Measurements from ENCODE around the gene RASAL3.

DNA sequence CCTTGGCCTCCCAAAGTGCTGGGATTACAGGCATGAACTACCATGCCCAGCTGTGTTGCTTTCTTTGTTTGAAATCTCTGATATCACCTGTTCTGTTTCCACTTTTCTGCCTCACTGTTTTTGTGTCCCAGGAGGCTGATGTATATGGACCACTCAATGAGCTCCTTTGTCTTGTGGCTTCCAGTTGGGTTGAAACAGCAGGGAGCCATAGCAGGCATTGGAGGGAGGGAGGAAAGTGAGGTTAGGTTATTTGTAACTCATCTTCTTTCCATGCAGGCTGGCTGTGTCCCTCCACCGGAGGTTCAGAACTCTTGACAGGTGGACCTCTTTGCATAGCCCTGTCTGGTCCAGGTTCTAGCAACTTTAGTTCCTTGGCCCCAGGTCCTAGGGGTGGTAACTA is 37.9 kb upstream of the RASAL3 start:
- TF ChIP-seq, protein P1, sequence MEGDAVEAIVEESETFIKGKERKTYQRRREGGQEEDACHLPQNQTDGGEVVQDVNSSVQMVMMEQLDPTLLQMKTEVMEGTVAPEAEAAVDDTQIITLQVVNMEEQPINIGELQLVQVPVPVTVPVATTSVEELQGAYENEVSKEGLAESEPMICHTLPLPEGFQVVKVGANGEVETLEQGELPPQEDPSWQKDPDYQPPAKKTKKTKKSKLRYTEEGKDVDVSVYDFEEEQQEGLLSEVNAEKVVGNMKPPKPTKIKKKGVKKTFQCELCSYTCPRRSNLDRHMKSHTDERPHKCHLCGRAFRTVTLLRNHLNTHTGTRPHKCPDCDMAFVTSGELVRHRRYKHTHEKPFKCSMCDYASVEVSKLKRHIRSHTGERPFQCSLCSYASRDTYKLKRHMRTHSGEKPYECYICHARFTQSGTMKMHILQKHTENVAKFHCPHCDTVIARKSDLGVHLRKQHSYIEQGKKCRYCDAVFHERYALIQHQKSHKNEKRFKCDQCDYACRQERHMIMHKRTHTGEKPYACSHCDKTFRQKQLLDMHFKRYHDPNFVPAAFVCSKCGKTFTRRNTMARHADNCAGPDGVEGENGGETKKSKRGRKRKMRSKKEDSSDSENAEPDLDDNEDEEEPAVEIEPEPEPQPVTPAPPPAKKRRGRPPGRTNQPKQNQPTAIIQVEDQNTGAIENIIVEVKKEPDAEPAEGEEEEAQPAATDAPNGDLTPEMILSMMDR (IDR thresholded peaks at IDR 0.05; ENCODE audit: low read depth, low read length, missing input control): no peak
- TF ChIP-seq, protein P2, sequence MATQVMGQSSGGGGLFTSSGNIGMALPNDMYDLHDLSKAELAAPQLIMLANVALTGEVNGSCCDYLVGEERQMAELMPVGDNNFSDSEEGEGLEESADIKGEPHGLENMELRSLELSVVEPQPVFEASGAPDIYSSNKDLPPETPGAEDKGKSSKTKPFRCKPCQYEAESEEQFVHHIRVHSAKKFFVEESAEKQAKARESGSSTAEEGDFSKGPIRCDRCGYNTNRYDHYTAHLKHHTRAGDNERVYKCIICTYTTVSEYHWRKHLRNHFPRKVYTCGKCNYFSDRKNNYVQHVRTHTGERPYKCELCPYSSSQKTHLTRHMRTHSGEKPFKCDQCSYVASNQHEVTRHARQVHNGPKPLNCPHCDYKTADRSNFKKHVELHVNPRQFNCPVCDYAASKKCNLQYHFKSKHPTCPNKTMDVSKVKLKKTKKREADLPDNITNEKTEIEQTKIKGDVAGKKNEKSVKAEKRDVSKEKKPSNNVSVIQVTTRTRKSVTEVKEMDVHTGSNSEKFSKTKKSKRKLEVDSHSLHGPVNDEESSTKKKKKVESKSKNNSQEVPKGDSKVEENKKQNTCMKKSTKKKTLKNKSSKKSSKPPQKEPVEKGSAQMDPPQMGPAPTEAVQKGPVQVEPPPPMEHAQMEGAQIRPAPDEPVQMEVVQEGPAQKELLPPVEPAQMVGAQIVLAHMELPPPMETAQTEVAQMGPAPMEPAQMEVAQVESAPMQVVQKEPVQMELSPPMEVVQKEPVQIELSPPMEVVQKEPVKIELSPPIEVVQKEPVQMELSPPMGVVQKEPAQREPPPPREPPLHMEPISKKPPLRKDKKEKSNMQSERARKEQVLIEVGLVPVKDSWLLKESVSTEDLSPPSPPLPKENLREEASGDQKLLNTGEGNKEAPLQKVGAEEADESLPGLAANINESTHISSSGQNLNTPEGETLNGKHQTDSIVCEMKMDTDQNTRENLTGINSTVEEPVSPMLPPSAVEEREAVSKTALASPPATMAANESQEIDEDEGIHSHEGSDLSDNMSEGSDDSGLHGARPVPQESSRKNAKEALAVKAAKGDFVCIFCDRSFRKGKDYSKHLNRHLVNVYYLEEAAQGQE (IDR thresholded peaks at IDR 0.05): no peak
- no peak for TF ChIP-seq HNF4A (conservative IDR thresholded peaks at IDR 0.05)
- no peak for TF ChIP-seq HNF4G (IDR thresholded peaks at IDR 0.05)
- no peak for TF ChIP-seq RAD21 (IDR thresholded peaks at IDR 0.05)
- TF ChIP-seq, protein P3, sequence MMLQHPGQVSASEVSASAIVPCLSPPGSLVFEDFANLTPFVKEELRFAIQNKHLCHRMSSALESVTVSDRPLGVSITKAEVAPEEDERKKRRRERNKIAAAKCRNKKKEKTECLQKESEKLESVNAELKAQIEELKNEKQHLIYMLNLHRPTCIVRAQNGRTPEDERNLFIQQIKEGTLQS (IDR thresholded peaks at IDR 0.05): no peak
- no peak for TF ChIP-seq SP1 (IDR thresholded peaks at IDR 0.05)
- TF ChIP-seq, protein P4, sequence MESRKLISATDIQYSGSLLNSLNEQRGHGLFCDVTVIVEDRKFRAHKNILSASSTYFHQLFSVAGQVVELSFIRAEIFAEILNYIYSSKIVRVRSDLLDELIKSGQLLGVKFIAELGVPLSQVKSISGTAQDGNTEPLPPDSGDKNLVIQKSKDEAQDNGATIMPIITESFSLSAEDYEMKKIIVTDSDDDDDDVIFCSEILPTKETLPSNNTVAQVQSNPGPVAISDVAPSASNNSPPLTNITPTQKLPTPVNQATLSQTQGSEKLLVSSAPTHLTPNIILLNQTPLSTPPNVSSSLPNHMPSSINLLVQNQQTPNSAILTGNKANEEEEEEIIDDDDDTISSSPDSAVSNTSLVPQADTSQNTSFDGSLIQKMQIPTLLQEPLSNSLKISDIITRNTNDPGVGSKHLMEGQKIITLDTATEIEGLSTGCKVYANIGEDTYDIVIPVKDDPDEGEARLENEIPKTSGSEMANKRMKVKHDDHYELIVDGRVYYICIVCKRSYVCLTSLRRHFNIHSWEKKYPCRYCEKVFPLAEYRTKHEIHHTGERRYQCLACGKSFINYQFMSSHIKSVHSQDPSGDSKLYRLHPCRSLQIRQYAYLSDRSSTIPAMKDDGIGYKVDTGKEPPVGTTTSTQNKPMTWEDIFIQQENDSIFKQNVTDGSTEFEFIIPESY (IDR thresholded peaks at IDR 0.05): no peak
- no peak for TF ChIP-seq YY1 (IDR thresholded peaks at IDR 0.05)
- TF ChIP-seq EGR1 (IDR thresholded peaks at IDR 0.05; ENCODE audit: low read depth in 2 of 2): no peak
- TF ChIP-seq, protein P5, sequence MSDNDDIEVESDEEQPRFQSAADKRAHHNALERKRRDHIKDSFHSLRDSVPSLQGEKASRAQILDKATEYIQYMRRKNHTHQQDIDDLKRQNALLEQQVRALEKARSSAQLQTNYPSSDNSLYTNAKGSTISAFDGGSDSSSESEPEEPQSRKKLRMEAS (IDR thresholded peaks at IDR 0.05): no peak
- no peak for TF ChIP-seq RXRA (IDR thresholded peaks at IDR 0.05)
- TF ChIP-seq GABPA (IDR thresholded peaks at IDR 0.05 in 1 of 2, conservative IDR thresholded peaks at IDR 0.05 in 1 of 2): no peak
